ENCODE measurements around the gene ARHGAP22. TPM values are rescaled to one million over a fixed set of nuclear protein-coding genes. Genes with fewer than 3 reads are reported as not detected.

ARHGAP22 gene
- total and polyA plus RNA-seq, 2 experiments from 2014 or later, result 4.8 to 10.7 TPM

DNA sequence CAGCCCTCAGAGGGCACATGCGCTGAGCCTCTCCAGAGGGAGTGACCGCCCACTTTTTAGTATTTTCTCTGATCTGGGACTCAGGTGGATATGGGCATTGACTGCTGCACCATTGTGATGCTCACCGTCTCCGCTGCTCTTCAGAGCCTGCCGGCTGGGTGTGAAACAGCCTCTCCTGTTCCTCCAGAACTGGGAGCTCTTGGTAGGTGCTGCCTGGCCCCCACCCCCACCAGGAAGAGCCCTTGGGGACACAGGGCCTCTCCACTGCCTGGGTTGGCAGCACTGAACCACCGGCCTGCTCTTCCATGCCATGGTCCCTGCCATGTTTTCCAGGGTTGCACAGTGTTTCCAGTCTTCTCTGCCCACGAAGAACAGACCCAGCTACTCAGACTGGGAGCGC, 36.3 kb downstream of the ARHGAP22 start (continued):
- TF ChIP-seq, protein P1, sequence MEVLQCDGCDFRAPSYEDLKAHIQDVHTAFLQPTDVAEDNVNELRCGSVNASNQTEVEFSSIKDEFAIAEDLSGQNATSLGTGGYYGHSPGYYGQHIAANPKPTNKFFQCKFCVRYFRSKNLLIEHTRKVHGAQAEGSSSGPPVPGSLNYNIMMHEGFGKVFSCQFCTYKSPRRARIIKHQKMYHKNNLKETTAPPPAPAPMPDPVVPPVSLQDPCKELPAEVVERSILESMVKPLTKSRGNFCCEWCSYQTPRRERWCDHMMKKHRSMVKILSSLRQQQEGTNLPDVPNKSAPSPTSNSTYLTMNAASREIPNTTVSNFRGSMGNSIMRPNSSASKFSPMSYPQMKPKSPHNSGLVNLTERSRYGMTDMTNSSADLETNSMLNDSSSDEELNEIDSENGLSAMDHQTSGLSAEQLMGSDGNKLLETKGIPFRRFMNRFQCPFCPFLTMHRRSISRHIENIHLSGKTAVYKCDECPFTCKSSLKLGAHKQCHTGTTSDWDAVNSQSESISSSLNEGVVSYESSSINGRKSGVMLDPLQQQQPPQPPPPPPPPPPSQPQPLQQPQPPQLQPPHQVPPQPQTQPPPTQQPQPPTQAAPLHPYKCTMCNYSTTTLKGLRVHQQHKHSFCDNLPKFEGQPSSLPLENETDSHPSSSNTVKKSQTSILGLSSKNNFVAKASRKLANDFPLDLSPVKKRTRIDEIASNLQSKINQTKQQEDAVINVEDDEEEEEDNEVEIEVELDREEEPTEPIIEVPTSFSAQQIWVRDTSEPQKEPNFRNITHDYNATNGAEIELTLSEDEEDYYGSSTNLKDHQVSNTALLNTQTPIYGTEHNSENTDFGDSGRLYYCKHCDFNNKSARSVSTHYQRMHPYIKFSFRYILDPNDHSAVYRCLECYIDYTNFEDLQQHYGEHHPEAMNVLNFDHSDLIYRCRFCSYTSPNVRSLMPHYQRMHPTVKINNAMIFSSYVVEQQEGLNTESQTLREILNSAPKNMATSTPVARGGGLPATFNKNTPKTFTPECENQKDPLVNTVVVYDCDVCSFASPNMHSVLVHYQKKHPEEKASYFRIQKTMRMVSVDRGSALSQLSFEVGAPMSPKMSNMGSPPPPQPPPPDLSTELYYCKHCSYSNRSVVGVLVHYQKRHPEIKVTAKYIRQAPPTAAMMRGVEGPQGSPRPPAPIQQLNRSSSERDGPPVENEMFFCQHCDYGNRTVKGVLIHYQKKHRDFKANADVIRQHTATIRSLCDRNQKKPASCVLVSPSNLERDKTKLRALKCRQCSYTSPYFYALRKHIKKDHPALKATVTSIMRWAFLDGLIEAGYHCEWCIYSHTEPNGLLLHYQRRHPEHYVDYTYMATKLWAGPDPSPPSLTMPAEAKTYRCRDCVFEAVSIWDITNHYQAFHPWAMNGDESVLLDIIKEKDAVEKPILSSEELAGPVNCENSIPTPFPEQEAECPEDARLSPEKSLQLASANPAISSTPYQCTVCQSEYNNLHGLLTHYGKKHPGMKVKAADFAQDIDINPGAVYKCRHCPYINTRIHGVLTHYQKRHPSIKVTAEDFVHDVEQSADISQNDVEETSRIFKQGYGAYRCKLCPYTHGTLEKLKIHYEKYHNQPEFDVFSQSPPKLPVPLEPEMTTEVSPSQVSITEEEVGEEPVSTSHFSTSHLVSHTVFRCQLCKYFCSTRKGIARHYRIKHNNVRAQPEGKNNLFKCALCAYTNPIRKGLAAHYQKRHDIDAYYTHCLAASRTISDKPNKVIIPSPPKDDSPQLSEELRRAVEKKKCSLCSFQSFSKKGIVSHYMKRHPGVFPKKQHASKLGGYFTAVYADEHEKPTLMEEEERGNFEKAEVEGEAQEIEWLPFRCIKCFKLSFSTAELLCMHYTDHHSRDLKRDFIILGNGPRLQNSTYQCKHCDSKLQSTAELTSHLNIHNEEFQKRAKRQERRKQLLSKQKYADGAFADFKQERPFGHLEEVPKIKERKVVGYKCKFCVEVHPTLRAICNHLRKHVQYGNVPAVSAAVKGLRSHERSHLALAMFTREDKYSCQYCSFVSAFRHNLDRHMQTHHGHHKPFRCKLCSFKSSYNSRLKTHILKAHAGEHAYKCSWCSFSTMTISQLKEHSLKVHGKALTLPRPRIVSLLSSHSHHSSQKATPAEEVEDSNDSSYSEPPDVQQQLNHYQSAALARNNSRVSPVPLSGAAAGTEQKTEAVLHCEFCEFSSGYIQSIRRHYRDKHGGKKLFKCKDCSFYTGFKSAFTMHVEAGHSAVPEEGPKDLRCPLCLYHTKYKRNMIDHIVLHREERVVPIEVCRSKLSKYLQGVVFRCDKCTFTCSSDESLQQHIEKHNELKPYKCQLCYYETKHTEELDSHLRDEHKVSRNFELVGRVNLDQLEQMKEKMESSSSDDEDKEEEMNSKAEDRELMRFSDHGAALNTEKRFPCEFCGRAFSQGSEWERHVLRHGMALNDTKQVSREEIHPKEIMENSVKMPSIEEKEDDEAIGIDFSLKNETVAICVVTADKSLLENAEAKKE (CRISPR knock-in tag; IDR thresholded peaks at IDR 0.05), result no peak
- TF ChIP-seq CREB1 (CRISPR knock-in tag; IDR thresholded peaks at IDR 0.05; ENCODE audit: low read depth), result no peak
- no peak for TF ChIP-seq NANOG (IDR thresholded peaks at IDR 0.05; ENCODE audit: borderline replicate concordance)
- no peak for TF ChIP-seq REST (IDR thresholded peaks at IDR 0.05; ENCODE audit: unreplicated experiment)
- TF ChIP-seq POLR2AphosphoS5 (IDR thresholded peaks at IDR 0.05; ENCODE audit: low read depth), result no peak

- Histone ChIP-seq H3K9me2 (ENCODE audit: insufficient read depth) (no peaks in the 10 kb centered on the region), H3K27ac (ENCODE audit: low read depth) (no peak overlapping the region), H4K20me1 (replicated peaks; ENCODE audit: insufficient read depth) (no peaks in the 10 kb centered on the region), H3K4me2 (no peak overlapping the region), H3K4me1 (ENCODE audit: insufficient read depth) (no peaks in the 10 kb centered on the region), H3K79me2 (replicated peaks; ENCODE audit: insufficient read depth) (no peaks in the 10 kb centered on the region), H2AFZ (no peak overlapping the region), H3K4me3 (no peak overlapping the region), H3K27me3 (ENCODE audit: insufficient read depth) (no peaks in the 10 kb centered on the region), H3K36me3 (ENCODE audit: insufficient read depth) (no peaks in the 10 kb centered on the region), H3F3A (replicated peaks; ENCODE audit: low read depth) (no peaks in the 10 kb centered on the region)
- Mint-ChIP-seq H3K4me3 (no peak overlapping the region), H3K27me3 (ENCODE audit: insufficient read depth, low read depth, poor library complexity) (peaks cover 5% of the 10 kb centered on the region), H3K27ac (no peak overlapping the region), H3K36me3 (ENCODE audit: low read depth) (no peaks in the 10 kb centered on the region), H3K4me1 (no peaks in the 10 kb centered on the region), H3K9me3 (no peaks in the 10 kb centered on the region)
- ATAC-seq (no peak), DNase-seq (ENCODE audit: low spot score) (no peak)
- TF ChIP-seq EZH2 (IDR thresholded peaks at IDR 0.05; ENCODE audit: low read depth, unreplicated experiment) (no peak), EZH2phosphoT487 (IDR thresholded peaks at IDR 0.05; ENCODE audit: unreplicated experiment) (no peak)
Observed at GRCh38 chr10:48568131-48568530, 36.7 kb downstream of the ARHGAP22 start.

Measured in GM23338 (cell line).